H1 (cell line): ENCODE results near the gene TMEM150A. TPM values are rescaled to one million over a fixed set of nuclear protein-coding genes. Genes with fewer than 3 reads are reported as not detected.

Experiments used
- CTCF ChIA-PET: fragments of 300-600 bp; sonication (Branson Sonifier 250); formaldehyde crosslinking; loops from one replicate; lab custom pipeline; 2021; ENCODE audit not compliant: partially characterized antibody; lab: Charles Lee
- POLR2A ChIA-PET: fragments of 300-600 bp; sonication (Branson Sonifier 250); formaldehyde crosslinking; loops from one replicate; lab custom pipeline; 2021; ENCODE audit warnings: inconsistent platforms; ENCODE audit not compliant: partially characterized antibody; lab: Charles Lee
- DNase-seq, 2 experiments: peaks; one replicate each; pipeline versions ENCODE4 v3.0.0 to v3.0.0-alpha.2; 2010 to 2022; ENCODE audit warnings: low spot score in 2 of 2, low read depth in 1 of 2, mixed read lengths in 1 of 2
- FAIRE-seq: peaks from 2 replicates; lab custom pipeline; 2011; peaks lifted over from hg19 to GRCh38; lab: Jason Lieb, UNC
- H2AFZ ChIP-seq: 2 replicates; pipeline ENCODE4 v1.8.1; 2012; ENCODE audit warnings: low read length, inconsistent platforms
- H2AK5ac ChIP-seq: 2 replicates; pipeline ENCODE4 v1.6.1; 2013; ENCODE audit warnings: low read depth, low read length
- H2BK120ac ChIP-seq: replicated peaks from 2 replicates; pipeline ENCODE3; 2013; ENCODE audit warnings: low read depth, low read length, inconsistent platforms
- H2BK12ac ChIP-seq: 2 replicates; pipeline ENCODE4 v1.6.1; 2013; ENCODE audit warnings: low read depth, low read length
- H2BK15ac ChIP-seq: 2 replicates; pipeline ENCODE4 v1.6.1; 2013; ENCODE audit warnings: low read length
- H2BK20ac ChIP-seq: 2 replicates; pipeline ENCODE4 v1.6.1; 2013; ENCODE audit warnings: low read length
- H2BK5ac ChIP-seq: 2 replicates; pipeline ENCODE4 v1.6.1; 2013; ENCODE audit warnings: low read depth, low read length
- H3K14ac ChIP-seq: 2 replicates; pipeline ENCODE4 v1.6.1; 2013; ENCODE audit warnings: inconsistent platforms; ENCODE audit not compliant: insufficient read length
- H3K18ac ChIP-seq: 2 replicates; pipeline ENCODE4 v1.6.1; 2013; ENCODE audit warnings: low read length; ENCODE audit errors: extremely low read depth
- H3K23ac ChIP-seq: 2 replicates; pipeline ENCODE4 v1.6.1; 2013; ENCODE audit warnings: inconsistent platforms; ENCODE audit not compliant: insufficient read length
- H3K23me2 ChIP-seq: 2 replicates; pipeline ENCODE4 v1.6.1; 2013; ENCODE audit warnings: low read depth, low read length
- H3K27ac ChIP-seq: 2 replicates; pipeline ENCODE4 v1.6.1; 2011; ENCODE audit warnings: low read depth, low read length, inconsistent platforms
- H3K27me3 ChIP-seq, 4 experiments: replicated peaks in 1 of 4; 1 replicate in 1 of 4; 2 replicates in 3 of 4; pipeline versions ENCODE4 v1.6.1 to v1.8.1; 2011 to 2013; ENCODE audit warnings: low read length in 3 of 4, mild to moderate bottlenecking in 3 of 4, inconsistent platforms in 2 of 4, mixed read lengths in 2 of 4, moderate library complexity in 1 of 4; ENCODE audit not compliant: control insufficient read depth in 3 of 4, insufficient read depth in 3 of 4; ENCODE audit errors: extremely low read depth in 1 of 4
- H3K36me3 ChIP-seq, 4 experiments: 2 replicates each; pipeline versions ENCODE4 v1.6.1 to v1.8.1; 2011 to 2013; ENCODE audit warnings: mild to moderate bottlenecking in 4 of 4, low read length in 3 of 4, moderate library complexity in 2 of 4, control low read depth in 1 of 4, inconsistent platforms in 1 of 4; ENCODE audit not compliant: insufficient read depth in 4 of 4, control insufficient read depth in 2 of 4
- H3K4ac ChIP-seq: replicated peaks from 2 replicates; pipeline ENCODE3; 2013; ENCODE audit warnings: low read length, low read depth, mixed read lengths, inconsistent platforms; ENCODE audit not compliant: insufficient read length
- H3K4me1 ChIP-seq, 4 experiments: replicated peaks in 1 of 4; 1 replicate in 1 of 4; 2 replicates in 3 of 4; pipeline versions ENCODE4 v1.6.1 to v1.8.1; 2011 to 2013; ENCODE audit warnings: low read length in 3 of 4, inconsistent platforms in 2 of 4, mixed read lengths in 1 of 4; ENCODE audit not compliant: insufficient read depth in 4 of 4, control insufficient read depth in 3 of 4
- H3K4me2 ChIP-seq, 2 experiments: 2 replicates each; pipeline versions ENCODE4 v1.6.1 to v1.8.1; 2011 to 2013; ENCODE audit warnings: low read depth in 2 of 2, low read length in 2 of 2, control low read depth in 1 of 2, inconsistent platforms in 1 of 2, mild to moderate bottlenecking in 1 of 2; ENCODE audit not compliant: insufficient read depth in 1 of 2
- H3K4me3 ChIP-seq, 4 experiments: fragments of 200-600, 300-600 bp in 1 of 4; sonication (generic), shearing (Covaris generic), sonication (Bioruptor Twin) in 1 of 4; 2 replicates each; pipeline versions ENCODE4 v1.5.1 to v1.8.1; 2011 to 2016; ENCODE audit warnings: low read length in 4 of 4, low read depth in 3 of 4, control low read depth in 2 of 4, inconsistent platforms in 2 of 4, mild to moderate bottlenecking in 2 of 4, mixed read lengths in 1 of 4, moderate library complexity in 1 of 4; ENCODE audit not compliant: insufficient read depth in 2 of 4; ENCODE audit errors: extremely low read depth in 1 of 4
- H3K56ac ChIP-seq: replicated peaks from 2 replicates; pipeline ENCODE3; 2013; ENCODE audit warnings: low read depth, mild to moderate bottlenecking, mixed read lengths, low read length, inconsistent platforms; ENCODE audit not compliant: insufficient read length
- H3K79me1 ChIP-seq: 2 replicates; pipeline ENCODE4 v1.6.1; 2013; ENCODE audit warnings: low read depth, low read length, control low read depth
- H3K79me2 ChIP-seq, 2 experiments: 2 replicates each; pipeline versions ENCODE4 v1.6.1 to v1.8.1; 2012 to 2013; ENCODE audit warnings: low read length in 2 of 2, mild to moderate bottlenecking in 2 of 2, inconsistent platforms in 1 of 2; ENCODE audit not compliant: insufficient read depth in 2 of 2, control insufficient read depth in 1 of 2
- H3K9ac ChIP-seq, 4 experiments: replicated peaks in 1 of 4; 1 replicate in 1 of 4; 2 replicates in 3 of 4; pipeline versions ENCODE4 v1.6.1 to v1.8.1; 2011 to 2013; ENCODE audit warnings: low read depth in 3 of 4, low read length in 3 of 4, control low read depth in 2 of 4, mild to moderate bottlenecking in 2 of 4, moderate library complexity in 2 of 4, inconsistent platforms in 1 of 4; ENCODE audit errors: extremely low read depth in 1 of 4
- H3K9me3 ChIP-seq, 2 experiments: 2 replicates each; pipeline versions ENCODE4 v1.6.1 to v1.8.1; 2012 to 2013; ENCODE audit warnings: mild to moderate bottlenecking in 2 of 2, moderate library complexity in 2 of 2, control low read depth in 1 of 2, inconsistent platforms in 1 of 2, low read depth in 1 of 2, low read length in 1 of 2, mixed read lengths in 1 of 2; ENCODE audit not compliant: insufficient read depth in 2 of 2
- H4K20me1 ChIP-seq, 2 experiments: replicated peaks in 1 of 2; 2 replicates each; pipeline versions ENCODE3 to v1.8.1; 2011 to 2013; ENCODE audit warnings: inconsistent platforms in 2 of 2, low read length in 2 of 2, mild to moderate bottlenecking in 1 of 2; ENCODE audit not compliant: insufficient read depth in 2 of 2, control insufficient read depth in 1 of 2
- H4K5ac ChIP-seq: 2 replicates; pipeline ENCODE4 v1.6.1; 2013; ENCODE audit warnings: low read length, low read depth, mixed read lengths, inconsistent platforms; ENCODE audit not compliant: insufficient read length
- H4K8ac ChIP-seq: 2 replicates; pipeline ENCODE4 v1.8.0; 2013; ENCODE audit warnings: mild to moderate bottlenecking, moderate library complexity, low read length, inconsistent platforms; ENCODE audit not compliant: insufficient read depth; ENCODE audit errors: extremely low read depth
- H4K91ac ChIP-seq: replicated peaks from 2 replicates; pipeline ENCODE3; 2013; ENCODE audit warnings: low read length, mixed read lengths, inconsistent platforms; ENCODE audit not compliant: insufficient read length
- ASH2L ChIP-seq: fragments of 200-600, 300-600 bp; sonication (generic); IDR thresholded peaks from one replicate; pipeline ENCODE4 v1.7.1; 2017; ENCODE audit warnings: low read length
- BRCA1 ChIP-seq: IDR thresholded peaks from 2 replicates; pipeline ENCODE4 v1.6.1; 2012; ENCODE audit warnings: low read depth, low read length, improper control_type of control experiment
- POLR2AphosphoS5 ChIP-seq: IDR thresholded peaks from 2 replicates; pipeline ENCODE4 v1.6.1; 2011; ENCODE audit warnings: low read depth, low read length
- POU5F1 ChIP-seq: IDR thresholded peaks from 2 replicates; pipeline ENCODE4 v1.6.1; 2011; ENCODE audit warnings: low read depth, mild to moderate bottlenecking, low read length, moderate library complexity
- SIN3A ChIP-seq, 2 experiments: IDR thresholded peaks in 1 of 2; conservative IDR thresholded peaks in 1 of 2; 2 replicates each; pipeline ENCODE4 v1.6.1; 2011 to 2012; ENCODE audit warnings: low read length in 2 of 2, improper control_type of control experiment in 1 of 2, low read depth in 1 of 2, mild to moderate bottlenecking in 1 of 2
- SUZ12 ChIP-seq: fragments of 200-600 bp; sonication (generic); IDR thresholded peaks from 2 replicates; pipeline ENCODE4 v1.6.1; 2012; ENCODE audit warnings: mild to moderate bottlenecking, inconsistent platforms, low read length, moderate library complexity, mixed read lengths
- TAF7 ChIP-seq: optimal IDR thresholded peaks from 2 replicates; pipeline ENCODE3; 2011; ENCODE audit warnings: low read depth, mild to moderate bottlenecking, inconsistent platforms, low read length, moderate library complexity, borderline replicate concordance
- TBP ChIP-seq: IDR thresholded peaks from 2 replicates; pipeline ENCODE4 v1.6.1; 2011; ENCODE audit warnings: low read depth, low read length, improper control_type of control experiment
- ZNF274 ChIP-seq: IDR thresholded peaks from 2 replicates; pipeline ENCODE4 v1.7.0; 2012; ENCODE audit warnings: low read length, borderline replicate concordance; ENCODE audit errors: extremely low read depth
- WGBS, 2 experiments: shearing (Covaris generic) in 1 of 2; methylation state at CpG; one replicate each; pipeline versions ENCODE4 v1.1.6 to v1.1.7; 2013 to 2015; ENCODE audit warnings: low lambda C conversion rate in 2 of 2, mixed read lengths in 2 of 2, inconsistent platforms in 1 of 2, low coverage in 1 of 2, missing lambda C conversion rate in 1 of 2; ENCODE audit not compliant: insufficient replicate concordance in 2 of 2, insufficient coverage in 1 of 2, insufficient read length in 1 of 2; ENCODE audit errors: extremely low coverage in 1 of 2, missing lambda C conversion rate in 1 of 2; 5-methylcytosine and 5-hydroxymethylcytosine counted together
- polyA plus RNA-seq, 7 experiments: library from polyadenylated mRNA; depleted of rRNA in 3 of 7; stranded (reverse) in 5 of 7; unstranded in 2 of 7; fragments of >200 nt in 5 of 7; fragments of 200-250 nt in 2 of 7; gene quantifications; 1 replicate in 5 of 7; 2 replicates in 1 of 7; 4 replicates in 1 of 7; pipeline versions ENCODE4 v1.2.1 to v1.2.3, GENCODE V29; 2011 to 2013; ENCODE audit warnings: missing spikeins in 2 of 7, mixed read lengths in 2 of 7
- total RNA-seq: library from RNA; stranded (reverse); fragmentation: NEBNext Ultra II Directional; extraction: Animal tissue kit (Norgen Biotek cat#: 25700); gene quantifications from 2 replicates; pipeline ENCODE4 v1.2.1, GENCODE V29; 2021
- TF ChIP-seq, protein P1 (sequence below): IDR thresholded peaks from 2 replicates; pipeline ENCODE4 v1.6.1; 2011; ENCODE audit warnings: low read length, improper control_type of control experiment
- TF ChIP-seq, protein P2 (sequence below): IDR thresholded peaks from 2 replicates; pipeline ENCODE4 v1.6.1; 2011; ENCODE audit warnings: low read depth, mild to moderate bottlenecking, low read length; ENCODE audit not compliant: insufficient read depth

The TMEM150A gene
- total and polyA plus RNA-seq, 2 of the 8 experiments (the other 6 are each of a cell fraction or from before 2014, with no cell fraction given) = 19.8 to 29.9 TPM

DNA sequence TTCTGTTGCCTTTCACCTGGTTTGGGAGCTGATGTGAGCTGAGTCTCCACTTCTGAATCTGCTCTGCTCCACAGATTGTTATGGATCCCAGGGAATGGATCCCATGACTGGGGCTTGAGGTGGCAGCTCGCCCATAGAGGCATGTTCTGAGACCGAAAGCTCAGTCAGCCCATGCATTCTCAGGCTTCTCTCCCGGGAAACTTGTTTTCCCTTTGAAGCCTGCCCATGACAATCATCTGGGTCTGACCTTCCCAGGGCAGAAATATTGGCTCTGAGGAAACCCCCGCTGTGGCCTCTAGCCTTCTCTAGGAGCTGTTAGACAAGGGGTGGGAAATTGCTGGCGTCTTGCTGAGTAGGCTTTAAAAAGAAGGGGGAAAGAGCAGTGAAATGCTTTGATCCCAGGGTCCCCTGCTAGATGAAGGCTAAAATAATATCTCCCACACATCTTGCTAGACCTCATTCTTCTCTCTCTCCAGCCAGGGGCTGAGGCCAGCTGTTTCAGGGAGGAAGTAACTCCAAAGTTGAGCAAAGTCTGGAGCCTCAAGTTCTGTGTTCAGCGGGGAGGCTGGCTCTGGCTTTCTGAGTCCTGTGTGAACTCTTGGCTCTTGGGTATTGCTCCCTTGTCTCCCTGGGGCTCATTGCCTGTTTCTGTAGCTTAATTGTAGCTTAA, 23.1 kb downstream of the TMEM150A start:
- Histone ChIP-seq H2BK5ac (no peak overlapping the region), H4K20me1 (no peaks in the 10 kb centered on the region), H3K18ac (no peak overlapping the region), H4K5ac (no peak overlapping the region), H3K23ac (no peak overlapping the region), H3K4me2 (0 out of 4 replicates have a peak overlapping the region, but pooled peaks of 1 of the 2 experiments have one; percentile 1), H3K4me3 (no peak overlapping the region), H3K4ac (no peak overlapping the region), H3K4me1 (peaks cover 2 to 13% (median 7%) of the 10 kb centered on the region in 4 experiments), H2AK5ac (no peak overlapping the region), H3K27me3 (peaks cover 3 to 17% (median 10%) of the 10 kb centered on the region in 4 experiments; a peak in 6 of 7 replicates), H3K9ac (no peak overlapping the region), H3K79me2 (no peaks in the 10 kb centered on the region), H3K79me1 (no peaks in the 10 kb centered on the region; the same call in 1 of the 2 replicates), H2BK20ac (no peak overlapping the region), H2AFZ (no peak overlapping the region), H3K9me3 (no peaks in the 10 kb centered on the region), H3K14ac (no peak overlapping the region), H2BK120ac (no peak overlapping the region), H3K23me2 (peaks cover 5% of the 10 kb centered on the region; the same call in 1 of the 2 replicates), H3K36me3 (no peaks in the 10 kb centered on the region), H2BK15ac (no peak overlapping the region), H2BK12ac (no peak overlapping the region), H4K8ac (no peak overlapping the region), H4K91ac (no peak overlapping the region), H3K56ac (no peak overlapping the region), H3K27ac (no peak overlapping the region)
- ChIA-PET POLR2A (interaction anchor here (0.6 to 4.1 kb wide), 8 partner anchors 15 to 250 kb away, joined by 3 to 28 read pairs (median 4); partner anchors contain the start of genes RNF181 and TMEM150A), CTCF (interaction anchor here (0.5 to 1.4 kb wide), 3 partner anchors 21 to 160 kb away, joined by 3 to 4 read pairs (median 3); no protein-coding TSS in a partner anchor)
- no peak for FAIRE-seq
- no peak for DNase-seq
- WGBS, 2 experiments = 71% methylated on average over 6 of the region's 6 CpGs; no CpG with 5 or more reads in 1 of the 2 experiments
- no peak for TF ChIP-seq TBP
- no peak for TF ChIP-seq ZNF274
- TF ChIP-seq TAF7 = no peak
- TF ChIP-seq, protein P1, sequence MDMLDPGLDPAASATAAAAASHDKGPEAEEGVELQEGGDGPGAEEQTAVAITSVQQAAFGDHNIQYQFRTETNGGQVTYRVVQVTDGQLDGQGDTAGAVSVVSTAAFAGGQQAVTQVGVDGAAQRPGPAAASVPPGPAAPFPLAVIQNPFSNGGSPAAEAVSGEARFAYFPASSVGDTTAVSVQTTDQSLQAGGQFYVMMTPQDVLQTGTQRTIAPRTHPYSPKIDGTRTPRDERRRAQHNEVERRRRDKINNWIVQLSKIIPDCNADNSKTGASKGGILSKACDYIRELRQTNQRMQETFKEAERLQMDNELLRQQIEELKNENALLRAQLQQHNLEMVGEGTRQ = no peak
- no peak for TF ChIP-seq SUZ12
- no peak for TF ChIP-seq BRCA1
- no peak for TF ChIP-seq POU5F1
- no peak for TF ChIP-seq POLR2AphosphoS5
- TF ChIP-seq ASH2L = no peak
- TF ChIP-seq SIN3A (conservative IDR thresholded peaks at IDR 0.05 in 1 of 2, IDR thresholded peaks at IDR 0.05 in 1 of 2; ENCODE audit: low read depth in 1 of 2, low read length in 2 of 2) = no peak
- TF ChIP-seq, protein P2, sequence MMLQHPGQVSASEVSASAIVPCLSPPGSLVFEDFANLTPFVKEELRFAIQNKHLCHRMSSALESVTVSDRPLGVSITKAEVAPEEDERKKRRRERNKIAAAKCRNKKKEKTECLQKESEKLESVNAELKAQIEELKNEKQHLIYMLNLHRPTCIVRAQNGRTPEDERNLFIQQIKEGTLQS = no peak
